ENCODE results near the gene LMF2.

GRCh38 chr22:50537765-50538164, 30.3 kb upstream of the LMF2 start:
- TF ChIP-seq, protein P1, sequence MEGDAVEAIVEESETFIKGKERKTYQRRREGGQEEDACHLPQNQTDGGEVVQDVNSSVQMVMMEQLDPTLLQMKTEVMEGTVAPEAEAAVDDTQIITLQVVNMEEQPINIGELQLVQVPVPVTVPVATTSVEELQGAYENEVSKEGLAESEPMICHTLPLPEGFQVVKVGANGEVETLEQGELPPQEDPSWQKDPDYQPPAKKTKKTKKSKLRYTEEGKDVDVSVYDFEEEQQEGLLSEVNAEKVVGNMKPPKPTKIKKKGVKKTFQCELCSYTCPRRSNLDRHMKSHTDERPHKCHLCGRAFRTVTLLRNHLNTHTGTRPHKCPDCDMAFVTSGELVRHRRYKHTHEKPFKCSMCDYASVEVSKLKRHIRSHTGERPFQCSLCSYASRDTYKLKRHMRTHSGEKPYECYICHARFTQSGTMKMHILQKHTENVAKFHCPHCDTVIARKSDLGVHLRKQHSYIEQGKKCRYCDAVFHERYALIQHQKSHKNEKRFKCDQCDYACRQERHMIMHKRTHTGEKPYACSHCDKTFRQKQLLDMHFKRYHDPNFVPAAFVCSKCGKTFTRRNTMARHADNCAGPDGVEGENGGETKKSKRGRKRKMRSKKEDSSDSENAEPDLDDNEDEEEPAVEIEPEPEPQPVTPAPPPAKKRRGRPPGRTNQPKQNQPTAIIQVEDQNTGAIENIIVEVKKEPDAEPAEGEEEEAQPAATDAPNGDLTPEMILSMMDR (conservative IDR thresholded peaks at IDR 0.05), result no peak
- TF ChIP-seq EZH2 (IDR thresholded peaks at IDR 0.05; ENCODE audit: low read depth), result no peak
